Esophagus squamous epithelium (tissue), 4 donors: ENCODE measurements around the gene THSD7B.

Experiments
- CTCF ChIP-seq, 6 experiments: fragments of 450-650 bp in 4 of 6; fragments of 200-600 bp in 2 of 6; sonication (generic) in 2 of 6; IDR thresholded peaks; one replicate each; pipeline ENCODE4 v1.5.1; 2016 to 2019; ENCODE audit warnings: antibody characterized with exemption in 6 of 6, mild to moderate bottlenecking in 4 of 6, moderate library complexity in 4 of 6
- POLR2A ChIP-seq, 4 donors: fragments of 450-650 bp; IDR thresholded peaks; one replicate each; pipeline ENCODE4 v1.6.1; 2017; ENCODE audit warnings: antibody characterized with exemption in 4 of 4, mild to moderate bottlenecking in 4 of 4, moderate library complexity in 3 of 4

- TF ChIP-seq CTCF (IDR thresholded peaks at IDR 0.05) (no peak), POLR2A (IDR thresholded peaks at IDR 0.05) (no peak)
Observed at GRCh38 chr2:137435162-137435561, 669.8 kb downstream of the THSD7B start.
